GDM1 (cell line): ENCODE results near the gene SLC31A2.

ENCODE experiments used
- DNase-seq: peaks from one replicate; lab custom pipeline; 2025; lab: John Stamatoyannopoulos, UW

The SLC31A2 gene

DNA sequence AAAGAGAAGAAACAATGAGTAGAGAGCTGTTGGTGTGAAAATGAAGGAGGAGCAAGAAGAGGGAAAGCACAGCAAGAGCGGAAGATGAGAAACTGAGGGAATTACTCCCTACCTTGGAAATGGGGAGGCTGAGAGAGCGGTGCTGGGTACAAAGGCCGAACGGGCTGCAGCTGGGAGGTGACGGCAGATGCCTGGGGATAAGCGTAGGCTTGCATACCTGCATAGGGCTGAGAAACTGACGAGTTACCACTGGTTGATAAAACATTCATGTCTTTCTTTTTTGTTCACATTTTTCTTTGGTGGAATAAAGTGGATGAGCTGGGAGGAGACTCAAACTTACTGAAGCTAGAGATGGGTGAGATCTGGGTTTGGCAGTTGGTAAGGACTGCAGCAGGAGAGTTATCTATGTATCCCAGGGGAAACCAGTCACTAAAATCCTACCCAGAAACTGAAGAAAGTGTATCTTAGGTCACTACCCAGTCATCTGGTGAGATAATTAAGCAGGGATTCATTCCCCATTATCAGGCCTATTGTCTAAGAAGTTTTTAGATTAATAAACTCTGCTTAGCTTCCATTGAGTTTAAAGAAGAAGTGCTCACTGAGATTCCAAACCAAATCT, 35.4 kb downstream of the SLC31A2 start:
- no peak for DNase-seq

- DNase-seq = peak; percentile 2
These were observed 37.3 kb downstream of the SLC31A2 start for GRCh38 chr9:113187929-113188595.

DNA sequence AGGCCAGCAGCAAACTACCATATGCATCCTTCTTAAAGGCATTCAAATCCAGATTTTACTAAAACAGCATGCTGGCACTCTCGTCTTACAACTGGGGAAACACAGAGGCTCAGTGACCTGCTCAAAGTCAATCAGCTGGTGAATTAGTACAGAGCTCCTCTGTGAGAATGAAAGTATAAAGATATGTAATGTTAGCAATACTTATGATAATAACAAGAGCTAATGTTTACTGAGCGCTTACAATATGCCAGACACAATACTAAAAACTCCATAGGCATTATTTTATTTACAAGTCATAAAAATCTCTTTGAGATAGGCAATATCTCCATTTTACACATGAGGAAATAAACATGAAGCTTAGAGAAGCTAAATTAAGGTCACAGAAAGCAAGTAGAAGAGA, 41.6 kb downstream of the SLC31A2 start:
- no peak for DNase-seq

DNA sequence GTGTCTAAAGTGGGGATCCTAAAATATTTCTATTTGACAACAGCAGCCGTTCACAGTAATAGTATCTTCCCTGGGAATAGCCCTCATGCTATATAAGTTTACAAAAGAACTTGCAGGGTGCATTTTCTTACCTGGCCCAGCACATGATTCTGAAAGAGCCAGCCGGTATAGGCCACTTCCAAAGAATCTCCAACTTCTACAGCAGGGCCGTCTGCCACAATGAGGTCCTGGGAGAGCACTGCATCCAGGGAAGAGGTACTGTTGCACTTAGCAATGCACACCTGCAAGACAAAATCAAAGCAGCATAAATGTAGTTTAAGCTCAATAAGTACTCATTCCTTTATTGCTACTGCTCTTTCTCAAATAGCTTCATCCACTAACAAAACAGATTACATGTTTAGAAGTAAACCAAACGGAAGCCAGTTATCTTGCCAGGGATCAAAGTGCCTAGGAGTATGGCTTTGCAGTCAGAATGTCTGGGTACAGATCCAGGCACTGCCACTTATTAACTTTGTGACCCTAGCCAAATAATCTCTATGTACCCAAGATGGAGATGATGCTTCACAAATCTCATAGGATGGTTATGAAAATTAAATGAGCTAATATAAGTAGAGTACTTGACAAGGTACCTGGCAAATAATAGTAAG, 49.0 kb downstream of the SLC31A2 start:
- no peak for DNase-seq

- DNase-seq = no peak
These were observed 54.6 kb downstream of the SLC31A2 start for GRCh38 chr9:113205432-113205831.

DNA sequence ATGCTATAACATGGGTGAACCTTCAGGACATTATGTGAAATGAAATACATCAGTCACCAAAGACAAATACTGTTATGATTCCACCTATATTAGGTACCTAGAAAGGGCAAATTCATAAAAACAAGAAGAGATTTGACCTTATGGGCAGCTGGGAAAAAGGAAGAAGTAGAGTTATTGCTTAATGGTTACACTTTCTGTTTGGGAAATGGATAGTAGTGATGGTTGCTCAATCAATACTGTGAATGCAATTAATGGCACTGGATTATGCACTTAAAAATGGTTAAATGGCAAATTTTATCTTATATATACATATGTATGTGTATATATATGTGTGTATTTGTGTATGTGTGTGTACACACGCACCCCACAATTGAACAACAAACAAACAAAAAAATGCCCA, 55.1 kb downstream of the SLC31A2 start:
- no peak for DNase-seq

DNA sequence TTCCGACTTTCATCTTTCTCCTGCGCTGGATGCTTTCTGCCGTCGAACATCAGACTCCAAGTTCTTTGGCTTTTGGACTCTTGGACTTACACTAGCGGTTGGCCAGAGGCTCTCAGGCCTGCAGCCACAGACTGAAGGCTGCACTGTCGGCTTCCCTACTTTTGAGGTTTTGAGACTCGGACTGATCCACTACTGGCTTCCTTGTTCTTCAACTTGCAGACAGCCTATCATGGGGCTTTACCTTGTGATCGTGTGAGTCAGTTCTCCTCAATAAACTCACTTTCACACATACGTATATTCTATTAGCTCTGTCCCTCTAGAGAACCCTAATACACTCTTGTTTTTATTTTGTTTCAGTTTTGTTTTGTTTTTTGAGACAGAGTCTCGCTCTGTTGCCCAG, 60.0 kb downstream of the SLC31A2 start:
- DNase-seq = no peak
